D721Med (cell line): Measurements from ENCODE around the gene TBC1D22A.

Source experiments
- DNase-seq: peaks from one replicate; pipeline ENCODE4 v3.0.0; 2011; ENCODE audit warnings: low spot score; ENCODE audit not compliant: insufficient read length
- FAIRE-seq: peaks from 2 replicates; lab custom pipeline; 2011; peaks lifted over from hg19 to GRCh38; lab: Jason Lieb, UNC
- TF ChIP-seq, protein P1 (sequence below): IDR thresholded peaks from 2 replicates; pipeline ENCODE4 v1.5.1; 2012; ENCODE audit warnings: mild to moderate bottlenecking, control low read depth; ENCODE audit not compliant: insufficient read depth; ENCODE audit errors: missing control alignments

The TBC1D22A gene

GRCh38 chr22:47062126-47062525 is 299.7 kb downstream of the TBC1D22A start:
- DNase-seq: no peak
- FAIRE-seq: no peak
- TF ChIP-seq, protein P1, sequence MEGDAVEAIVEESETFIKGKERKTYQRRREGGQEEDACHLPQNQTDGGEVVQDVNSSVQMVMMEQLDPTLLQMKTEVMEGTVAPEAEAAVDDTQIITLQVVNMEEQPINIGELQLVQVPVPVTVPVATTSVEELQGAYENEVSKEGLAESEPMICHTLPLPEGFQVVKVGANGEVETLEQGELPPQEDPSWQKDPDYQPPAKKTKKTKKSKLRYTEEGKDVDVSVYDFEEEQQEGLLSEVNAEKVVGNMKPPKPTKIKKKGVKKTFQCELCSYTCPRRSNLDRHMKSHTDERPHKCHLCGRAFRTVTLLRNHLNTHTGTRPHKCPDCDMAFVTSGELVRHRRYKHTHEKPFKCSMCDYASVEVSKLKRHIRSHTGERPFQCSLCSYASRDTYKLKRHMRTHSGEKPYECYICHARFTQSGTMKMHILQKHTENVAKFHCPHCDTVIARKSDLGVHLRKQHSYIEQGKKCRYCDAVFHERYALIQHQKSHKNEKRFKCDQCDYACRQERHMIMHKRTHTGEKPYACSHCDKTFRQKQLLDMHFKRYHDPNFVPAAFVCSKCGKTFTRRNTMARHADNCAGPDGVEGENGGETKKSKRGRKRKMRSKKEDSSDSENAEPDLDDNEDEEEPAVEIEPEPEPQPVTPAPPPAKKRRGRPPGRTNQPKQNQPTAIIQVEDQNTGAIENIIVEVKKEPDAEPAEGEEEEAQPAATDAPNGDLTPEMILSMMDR: no peak

DNA sequence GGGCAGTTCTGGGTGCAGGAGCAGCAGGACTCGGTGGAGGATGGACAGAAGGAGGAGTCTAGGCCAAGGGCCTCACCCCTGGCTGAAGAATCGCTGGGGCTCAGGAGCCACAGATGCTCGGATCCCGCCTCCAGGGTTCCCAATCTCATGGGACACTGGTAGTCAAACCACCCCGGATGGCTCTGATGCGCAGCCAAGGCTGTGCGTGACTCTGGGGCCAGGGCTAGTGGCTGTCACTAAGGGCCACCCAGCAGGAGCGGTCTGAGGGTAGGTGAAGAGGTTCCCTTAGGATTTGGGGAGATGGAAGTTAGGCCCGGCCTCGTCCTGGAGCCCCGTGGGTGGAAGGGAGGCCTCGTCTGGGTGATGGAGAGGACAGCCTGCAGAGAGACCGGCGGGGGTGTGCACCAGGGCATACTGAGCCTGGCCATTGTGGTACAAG is 300.6 kb downstream of the TBC1D22A start:
- TF ChIP-seq, protein P1: no peak
- FAIRE-seq (no peak), DNase-seq (no peak)

GRCh38 chr22:47063606-47064005 is 301.2 kb downstream of the TBC1D22A start:
- DNase-seq: no peak
- TF ChIP-seq, protein P1: no peak
- no peak for FAIRE-seq

DNA sequence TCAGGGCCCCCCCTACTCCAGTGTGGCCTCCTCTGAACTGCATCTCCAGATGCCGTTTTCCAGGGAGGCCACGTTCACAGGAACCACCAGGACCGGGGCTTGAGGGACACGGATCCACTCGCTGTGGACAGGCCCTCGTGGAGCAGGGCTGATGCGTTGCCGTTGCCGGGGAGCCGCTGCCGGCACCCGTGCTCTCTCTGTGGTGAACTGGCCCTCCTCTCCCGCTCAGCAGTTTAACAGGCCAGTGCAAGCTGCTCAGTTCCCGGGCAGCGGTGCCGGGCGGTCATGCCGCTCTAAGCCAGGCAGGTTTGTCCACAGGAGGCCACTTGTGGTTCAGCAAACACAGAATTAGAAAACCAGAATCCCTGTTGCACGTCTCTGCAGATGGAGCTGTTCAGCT is 301.6 kb downstream of the TBC1D22A start:
- TF ChIP-seq, protein P1: no peak
- DNase-seq (no peak), FAIRE-seq (no peak)

GRCh38 chr22:47064416-47064815 is 302.0 kb downstream of the TBC1D22A start:
- DNase-seq (no peak), FAIRE-seq (no peak)

GRCh38 chr22:47065756-47066615 is 303.5 kb downstream of the TBC1D22A start:
- no peak for DNase-seq
- TF ChIP-seq, protein P1: no peak
- no peak for FAIRE-seq

More at GRCh38 chr22:47064416-47064815, 302.0 kb downstream of the TBC1D22A start:
- TF ChIP-seq, protein P1: no peak

- TF ChIP-seq, protein P1: no peak
- DNase-seq (no peak), FAIRE-seq (no peak)
These were observed 304.1 kb downstream of the TBC1D22A start for GRCh38 chr22:47066616-47066905.
